ENCODE data around the gene TMEM179. TPM values are rescaled to one million over a fixed set of nuclear protein-coding genes. Genes with fewer than 3 reads are reported as not detected.

The TMEM179 gene
- total and polyA plus RNA-seq, 2 of the 13 experiments (the other 11 are each of a cell fraction or from before 2014, with no cell fraction given) = not detected

- TF ChIP-seq ZNF800 (CRISPR knock-in tag; IDR thresholded peaks at IDR 0.05) (no peak), ZNF577 (CRISPR knock-in tag; IDR thresholded peaks at IDR 0.05; ENCODE audit: borderline replicate concordance, low read depth) (no peak), PATZ1 (CRISPR knock-in tag; IDR thresholded peaks at IDR 0.05) (peak; percentile 87), TFAP4 (IDR thresholded peaks at IDR 0.05; ENCODE audit: borderline replicate concordance, low read depth) (peak; percentile 97), ZNF615 (CRISPR knock-in tag; IDR thresholded peaks at IDR 0.05; ENCODE audit: borderline replicate concordance) (no peak), POLR2G (IDR thresholded peaks at IDR 0.05; ENCODE audit: low read depth, low read length) (no peak), RFXAP (CRISPR knock-in tag; IDR thresholded peaks at IDR 0.05; ENCODE audit: borderline replicate concordance) (no peak), CEBPB (IDR thresholded peaks at IDR 0.05; ENCODE audit: borderline replicate concordance, low read depth, low read length) (peak; percentile 96), AHR (CRISPR knock-in tag; IDR thresholded peaks at IDR 0.05) (no peak), GABPA (IDR thresholded peaks at IDR 0.05; ENCODE audit: low read depth, low read length) (no peak), GABPA (CRISPR knock-in tag; IDR thresholded peaks at IDR 0.05; ENCODE audit: low read depth) (peak; percentile 45; the same call in 1 of the 2 replicates), SNRNP70 (IDR thresholded peaks at IDR 0.05; ENCODE audit: low read depth, low read length) (no peak), ZNF24 (IDR thresholded peaks at IDR 0.05) (no peak), CREB3 (CRISPR knock-in tag; IDR thresholded peaks at IDR 0.05) (no peak), NCOA1 (CRISPR knock-in tag; IDR thresholded peaks at IDR 0.05) (no peak), ZNF770 (CRISPR knock-in tag; IDR thresholded peaks at IDR 0.05) (no peak), ZNF580 (CRISPR knock-in tag; IDR thresholded peaks at IDR 0.05; ENCODE audit: borderline replicate concordance, low read depth) (peak; percentile 55; the same call in 1 of the 2 replicates), KAT8 (CRISPR knock-in tag; IDR thresholded peaks at IDR 0.05) (peak; percentile 31; the same call in 1 of the 2 replicates), ZSCAN25 (CRISPR knock-in tag; IDR thresholded peaks at IDR 0.05) (peak; percentile 94), ZBTB2 (CRISPR knock-in tag; IDR thresholded peaks at IDR 0.05; ENCODE audit: low read depth) (no peak), FOSL2 (CRISPR knock-in tag; IDR thresholded peaks at IDR 0.05) (peak; percentile 76), SALL1 (CRISPR knock-in tag; IDR thresholded peaks at IDR 0.05) (peak; percentile 82)
Observed at GRCh38 chr14:104654119-104654518, 49.5 kb upstream of the TMEM179 start (continued).

Measured in HepG2 (cell line).